SK-N-SH treated with all-trans-retinoic acid at 6 μM for 48 hours (cell line): Measurements from ENCODE around the gene LMCD1.

Experiments
- ATAC-seq: fragments of 200-7000 bp; cut with Tn5 transposase; 3 replicates; pipeline ENCODE4 v1.9.1; 2020; ENCODE audit warnings: mild to moderate bottlenecking, moderate library complexity
- ARNTL ChIP-seq: fragments of 450-650 bp; formaldehyde crosslinking; IDR thresholded peaks from 2 replicates; pipeline ENCODE4 v1.5.0; 2020; ENCODE audit warnings: low read depth, mild to moderate bottlenecking, moderate library complexity, borderline replicate concordance
- CSDC2 ChIP-seq: fragments of 250-450 bp; sonication (Bioruptor Pico); IDR thresholded peaks from 2 replicates; pipeline ENCODE4 v1.5.0; 2020; ENCODE audit warnings: mild to moderate bottlenecking, moderate library complexity
- CSRNP3 ChIP-seq: fragments of 250-450 bp; sonication (Bioruptor Pico); IDR thresholded peaks from 2 replicates; pipeline ENCODE4 v1.5.1; 2021; ENCODE audit warnings: mild to moderate bottlenecking, moderate library complexity
- ESRRG ChIP-seq: fragments of 250-450 bp; sonication (Bioruptor Pico); IDR thresholded peaks from 2 replicates; pipeline ENCODE4 v1.6.1; 2021; ENCODE audit warnings: mild to moderate bottlenecking
- GLIS3 ChIP-seq: fragments of 250-450 bp; sonication (Bioruptor Pico); IDR thresholded peaks from 2 replicates; pipeline ENCODE4 v1.5.0; 2020; ENCODE audit warnings: mild to moderate bottlenecking, moderate library complexity
- ISL1 ChIP-seq: fragments of 250-450 bp; sonication (Bioruptor Pico); IDR thresholded peaks from 2 replicates; pipeline ENCODE4 v2.1.2; 2022; ENCODE audit warnings: mild to moderate bottlenecking, moderate library complexity
- OSR1 ChIP-seq: fragments of 250-450 bp; sonication (Bioruptor Pico); IDR thresholded peaks from 2 replicates; pipeline ENCODE4 v1.8.0; 2022; ENCODE audit warnings: moderate library complexity, mild to moderate bottlenecking, inconsistent platforms
- PATZ1 ChIP-seq: fragments of 250-450 bp; sonication (Bioruptor Pico); IDR thresholded peaks from 2 replicates; pipeline ENCODE4 v1.8.0; 2020; ENCODE audit warnings: mild to moderate bottlenecking, moderate library complexity, borderline replicate concordance
- POU6F1 ChIP-seq: fragments of 250-450 bp; sonication (Bioruptor Pico); IDR thresholded peaks from 2 replicates; pipeline ENCODE4 v1.8.0; 2021; ENCODE audit warnings: low read depth, mild to moderate bottlenecking, moderate library complexity, borderline replicate concordance
- PPARA ChIP-seq: fragments of 250-450 bp; sonication (Bioruptor Pico); IDR thresholded peaks from 2 replicates; pipeline ENCODE4 v1.5.0; 2020; ENCODE audit warnings: mild to moderate bottlenecking, borderline replicate concordance
- RARB ChIP-seq: fragments of 250-450 bp; sonication (Bioruptor Pico); IDR thresholded peaks from 2 replicates; pipeline ENCODE4 v1.8.0; 2021; ENCODE audit warnings: mild to moderate bottlenecking, moderate library complexity
- SNAI2 ChIP-seq: fragments of 250-450 bp; sonication (Bioruptor Pico); IDR thresholded peaks from 2 replicates; pipeline ENCODE4 v1.5.0; 2020; ENCODE audit warnings: mild to moderate bottlenecking, moderate library complexity
- TCF4 ChIP-seq: fragments of 250-450 bp; sonication (Bioruptor Pico); IDR thresholded peaks from 2 replicates; pipeline ENCODE4 v1.8.0; 2021; ENCODE audit warnings: mild to moderate bottlenecking, moderate library complexity, borderline replicate concordance
- TOX ChIP-seq: fragments of 250-450 bp; sonication (Bioruptor Pico); IDR thresholded peaks from 2 replicates; pipeline ENCODE4 v1.8.0; 2021; ENCODE audit warnings: mild to moderate bottlenecking, moderate library complexity, borderline replicate concordance
- TSHZ2 ChIP-seq: fragments of 250-450 bp; sonication (Bioruptor Pico); IDR thresholded peaks from 2 replicates; pipeline ENCODE4 v1.5.0; 2020; ENCODE audit warnings: mild to moderate bottlenecking, moderate library complexity
- ZFP3 ChIP-seq: fragments of 250-450 bp; sonication (Bioruptor Pico); IDR thresholded peaks from 2 replicates; pipeline ENCODE4 v1.5.0; 2020; ENCODE audit warnings: mild to moderate bottlenecking, moderate library complexity
- ZFP30 ChIP-seq: fragments of 450-650 bp; formaldehyde crosslinking; IDR thresholded peaks from 2 replicates; pipeline ENCODE4 v1.5.0; 2022; ENCODE audit warnings: mild to moderate bottlenecking, moderate library complexity
- ZNF565 ChIP-seq: fragments of 450-650 bp; formaldehyde crosslinking; conservative IDR thresholded peaks from 2 replicates; pipeline ENCODE4 v1.5.0; 2020; ENCODE audit warnings: low read depth, mild to moderate bottlenecking, moderate library complexity
- ZNF70 ChIP-seq: fragments of 450-650 bp; formaldehyde crosslinking; IDR thresholded peaks from 2 replicates; pipeline ENCODE4 v1.5.0; 2020; ENCODE audit warnings: mild to moderate bottlenecking, moderate library complexity
- ZNF8 ChIP-seq: fragments of 450-650 bp; formaldehyde crosslinking; IDR thresholded peaks from 2 replicates; pipeline ENCODE4 v1.5.0; 2020; ENCODE audit warnings: mild to moderate bottlenecking, moderate library complexity

LMCD1 gene

GRCh38 chr3:8532251-8532871, 30.7 kb downstream of the LMCD1 start:
- peak; percentile 13; the same call in 1 of the 3 replicates for ATAC-seq
- 0 out of 2 replicates have a peak, but pooled peaks have one; percentile 20 for TF ChIP-seq ISL1
- no peak for TF ChIP-seq TOX (CRISPR knock-in tag)

- ATAC-seq, result peak; percentile 52; the same call in 2 of the 3 replicates
- TF ChIP-seq CSDC2 (CRISPR knock-in tag) (no peak), PPARA (CRISPR knock-in tag) (no peak), TOX (CRISPR knock-in tag) (no peak), ZFP30 (CRISPR knock-in tag) (no peak), ARNTL (no peak), CSRNP3 (no peak), ZFP3 (CRISPR knock-in tag) (no peak), SNAI2 (no peak), ZNF8 (CRISPR knock-in tag) (no peak), ZNF70 (CRISPR knock-in tag) (no peak), OSR1 (CRISPR knock-in tag) (no peak)
Measured at GRCh38 chr3:8536096-8537056, 34.8 kb downstream of the LMCD1 start.

- no peak for TF ChIP-seq POU6F1
- TF ChIP-seq ZNF565, result no peak
- no peak for TF ChIP-seq TCF4 (CRISPR knock-in tag)
- TF ChIP-seq RARB (CRISPR knock-in tag), result no peak
- TF ChIP-seq CSRNP3, result no peak
- TF ChIP-seq TOX (CRISPR knock-in tag), result no peak
- no peak for TF ChIP-seq ZNF70 (CRISPR knock-in tag)
- no peak for TF ChIP-seq GLIS3 (CRISPR knock-in tag)
- no peak for TF ChIP-seq ZNF8 (CRISPR knock-in tag)
- no peak for TF ChIP-seq TSHZ2 (CRISPR knock-in tag)
- no peak for TF ChIP-seq OSR1 (CRISPR knock-in tag)
- no peak for TF ChIP-seq ESRRG (CRISPR knock-in tag)
- no peak for TF ChIP-seq PATZ1 (CRISPR knock-in tag)
- TF ChIP-seq SNAI2, result no peak
- TF ChIP-seq CSDC2 (CRISPR knock-in tag), result no peak
- no peak for ATAC-seq
Measured at GRCh38 chr3:8537440-8537839, 35.8 kb downstream of the LMCD1 start.
